GM21381 (cell line): ENCODE data around the gene CPHXL.
A peak's percentile ranks its signal among the peaks of the same experiment; 100 is the strongest.

Experiments
- ATAC-seq: cut with Tn5 transposase; IDR thresholded peaks from one replicate; pipeline ENCODE4 v1.9.1; 2021; ENCODE audit warnings: mild to moderate bottlenecking, moderate library complexity; ENCODE audit not compliant: unreplicated experiment

The CPHXL gene

GRCh38 chr16:75726390-75726789 is at the start of gene CPHXL:
Gene CPHXL (minus strand): TSS chr16:75726490. CDS start chr16:75726442, 48 bp downstream.
- ATAC-seq = no peak

GRCh38 chr16:75774197-75774596 is 47.9 kb upstream of the CPHXL start:
- ATAC-seq = no peak

GRCh38 chr16:75770051-75770450 is 43.8 kb upstream of the CPHXL start:
- no peak for ATAC-seq

DNA sequence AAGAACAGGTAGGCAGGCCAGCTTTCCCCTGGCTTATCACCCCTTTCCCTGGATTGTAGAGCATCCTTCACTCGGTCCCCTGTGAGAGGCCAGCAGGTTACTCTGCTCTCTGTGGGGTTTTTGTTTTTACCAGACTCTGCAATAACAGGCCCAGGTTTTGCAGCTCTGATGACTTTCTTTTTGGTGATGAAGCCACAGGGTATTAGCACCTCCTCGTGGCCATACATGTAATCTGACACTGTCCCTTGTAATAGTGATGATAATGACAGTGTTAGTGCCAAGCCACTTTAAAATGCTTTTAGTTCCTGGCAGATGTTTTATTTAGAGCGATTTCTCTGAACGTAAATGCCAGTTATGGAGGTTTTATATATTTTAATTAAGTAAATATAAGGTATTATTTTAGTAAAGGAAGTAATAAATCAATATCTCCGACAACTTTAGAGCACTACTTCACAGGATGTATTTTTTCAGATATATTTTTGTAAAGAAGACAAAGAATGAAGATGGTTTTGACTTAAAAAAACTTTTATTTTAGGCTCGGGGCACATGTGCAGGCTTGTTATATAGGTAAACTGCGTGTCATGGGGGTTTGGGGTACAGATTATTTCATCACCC is 38.0 kb upstream of the CPHXL start:
- peak; percentile 91 for ATAC-seq

- no peak for ATAC-seq
Measured at GRCh38 chr16:75763204-75763603, 36.9 kb upstream of the CPHXL start.

DNA sequence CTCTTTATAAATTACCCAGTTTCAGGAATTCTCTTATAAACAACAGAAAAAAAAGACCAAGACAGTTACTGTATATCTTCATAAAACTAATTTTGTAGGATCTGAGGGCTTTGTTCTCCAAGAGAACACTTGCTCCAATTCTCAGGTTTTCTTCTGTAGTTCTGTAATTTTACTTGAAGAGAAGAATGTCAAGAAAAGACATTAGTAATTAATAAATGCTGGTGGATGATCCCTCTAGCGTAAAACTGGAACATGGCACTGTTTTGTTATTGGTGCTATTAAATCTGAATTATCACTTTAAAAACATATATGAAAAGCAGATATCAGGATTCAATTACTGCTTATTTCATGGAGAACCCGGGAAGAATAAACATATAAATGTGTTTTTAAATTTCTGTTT is 36.5 kb upstream of the CPHXL start:
- ATAC-seq = no peak

GRCh38 chr16:75761108-75761507 is 34.8 kb upstream of the CPHXL start:
- peak; percentile 4 for ATAC-seq

GRCh38 chr16:75760018-75760519 is 33.8 kb upstream of the CPHXL start:
- ATAC-seq = no peak

DNA sequence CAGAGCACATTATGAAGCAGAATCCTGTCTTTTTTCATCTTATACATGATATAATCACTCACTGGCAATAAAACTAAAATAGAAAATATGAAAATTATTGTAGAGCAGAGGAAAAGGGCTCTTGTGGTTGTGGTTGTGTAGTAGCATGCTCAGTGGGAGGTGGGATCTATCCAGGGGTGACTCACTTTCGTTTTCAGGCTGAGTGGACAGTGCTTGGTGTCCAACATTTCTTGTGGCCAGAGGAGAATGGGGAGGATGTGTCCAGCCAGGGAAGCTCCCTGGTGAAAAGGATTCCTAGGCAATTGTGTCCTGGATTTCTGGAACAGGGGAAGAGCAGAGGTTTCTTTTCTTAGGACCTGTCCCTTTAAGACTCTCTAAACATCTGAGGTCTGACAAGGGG is 31.9 kb upstream of the CPHXL start:
- peak; percentile 36 for ATAC-seq

DNA sequence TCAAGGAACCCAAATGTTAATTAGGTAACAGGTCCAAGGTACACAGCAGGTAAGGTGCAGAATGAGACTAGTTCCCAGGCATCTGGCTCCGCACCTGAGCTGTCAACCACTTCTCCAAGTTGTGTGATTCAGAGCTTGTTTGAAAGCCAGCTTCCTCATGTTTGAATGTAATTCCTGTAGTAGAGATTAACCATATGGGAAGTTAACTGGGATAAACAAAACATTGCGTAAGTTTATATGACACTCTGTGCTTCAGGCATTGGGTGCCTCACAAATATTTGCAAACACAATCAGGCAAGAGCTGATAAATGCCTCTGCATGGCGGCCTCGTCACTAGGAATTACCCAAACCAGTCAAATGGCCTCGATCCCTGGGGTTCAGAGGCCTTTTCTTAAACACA is 27.9 kb upstream of the CPHXL start:
- ATAC-seq = no peak

- no peak for ATAC-seq
Measured at GRCh38 chr16:75750528-75750927, 24.2 kb upstream of the CPHXL start.

GRCh38 chr16:75746359-75746758 is 20.1 kb upstream of the CPHXL start:
- no peak for ATAC-seq

DNA sequence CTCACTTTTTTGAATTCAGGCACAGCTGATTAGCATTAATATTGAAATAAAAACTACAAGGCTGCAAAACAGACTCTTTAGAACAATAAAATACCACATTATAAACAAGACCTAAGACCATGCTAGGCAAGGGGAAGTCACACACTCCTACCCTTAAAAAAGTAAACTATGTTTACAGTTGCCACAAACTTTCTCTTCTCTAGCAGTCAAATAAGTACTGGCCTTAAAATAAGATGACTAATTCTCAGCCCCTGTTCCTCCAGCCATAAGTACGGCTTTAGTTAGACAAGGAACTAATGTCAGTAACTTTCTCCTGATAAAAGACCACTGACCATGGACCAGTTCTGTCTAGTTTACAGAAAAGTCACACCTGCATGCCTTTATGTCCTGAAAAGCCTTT is 19.5 kb upstream of the CPHXL start:
- no peak for ATAC-seq

DNA sequence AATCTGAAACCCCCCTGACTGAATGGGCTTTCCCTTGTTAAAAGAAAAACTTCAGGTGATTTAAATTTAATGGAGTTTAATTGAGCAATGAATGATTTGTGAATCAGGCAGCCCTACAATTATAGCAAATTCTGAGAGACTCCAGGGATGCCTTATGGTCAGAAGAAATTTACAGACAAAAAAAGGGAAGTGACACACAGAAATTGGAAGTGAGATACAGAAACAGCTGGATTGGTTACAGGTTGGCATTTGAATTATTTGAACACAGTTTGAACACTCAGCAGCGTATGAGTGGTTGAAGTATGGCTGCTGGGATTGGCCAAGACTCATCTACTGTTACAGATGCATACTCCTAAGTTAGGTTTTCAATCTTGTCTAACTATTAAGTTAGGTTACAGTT is 19.0 kb upstream of the CPHXL start:
- ATAC-seq = no peak

- no peak for ATAC-seq
Measured at GRCh38 chr16:75742424-75743047, 16.2 kb upstream of the CPHXL start.

DNA sequence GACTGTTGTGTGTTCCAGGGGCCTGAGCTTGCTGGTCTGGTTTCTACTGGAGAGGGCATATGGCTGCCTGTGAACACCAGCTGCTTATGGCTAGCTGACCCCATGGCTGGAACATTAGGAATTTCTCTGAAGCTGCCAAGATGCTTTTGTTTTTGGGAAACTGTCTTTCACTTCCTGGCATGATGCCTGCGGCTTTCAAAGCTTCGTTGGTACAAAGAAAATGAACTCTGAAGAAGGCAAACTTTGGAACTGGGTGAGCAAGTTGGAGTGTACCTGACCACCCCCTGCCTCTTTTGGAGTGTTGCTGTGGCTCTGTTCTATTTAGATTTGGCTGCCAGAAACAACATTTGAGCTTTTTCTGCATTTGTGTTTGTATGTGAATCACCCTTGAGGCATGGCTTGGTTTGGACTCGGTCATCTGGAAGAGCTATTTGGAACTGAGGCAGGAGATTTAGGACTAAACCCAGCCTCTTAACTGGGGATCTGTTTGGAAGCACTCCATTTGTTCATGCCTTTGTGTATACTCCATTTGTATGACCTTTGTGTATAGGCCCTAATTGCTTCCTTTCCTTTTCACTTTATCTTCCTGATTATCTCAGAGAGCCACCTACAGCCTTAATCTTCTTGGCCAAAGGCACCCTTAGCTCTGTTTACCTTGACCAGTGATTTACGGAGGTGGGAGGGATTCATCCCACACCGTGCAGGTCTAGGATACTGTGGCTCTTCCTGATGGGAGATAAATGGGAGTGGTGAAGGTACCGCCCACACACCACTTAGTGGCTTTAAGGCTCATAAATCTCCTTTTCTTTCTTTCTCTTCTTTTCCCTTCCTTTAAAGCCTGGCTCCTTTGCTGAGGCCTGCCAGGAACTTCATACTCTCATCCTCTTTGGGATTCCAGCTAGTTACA is 7.3 kb upstream of the CPHXL start:
- ATAC-seq = no peak

GRCh38 chr16:75732871-75733270 is 6.6 kb upstream of the CPHXL start:
- no peak for ATAC-seq

DNA sequence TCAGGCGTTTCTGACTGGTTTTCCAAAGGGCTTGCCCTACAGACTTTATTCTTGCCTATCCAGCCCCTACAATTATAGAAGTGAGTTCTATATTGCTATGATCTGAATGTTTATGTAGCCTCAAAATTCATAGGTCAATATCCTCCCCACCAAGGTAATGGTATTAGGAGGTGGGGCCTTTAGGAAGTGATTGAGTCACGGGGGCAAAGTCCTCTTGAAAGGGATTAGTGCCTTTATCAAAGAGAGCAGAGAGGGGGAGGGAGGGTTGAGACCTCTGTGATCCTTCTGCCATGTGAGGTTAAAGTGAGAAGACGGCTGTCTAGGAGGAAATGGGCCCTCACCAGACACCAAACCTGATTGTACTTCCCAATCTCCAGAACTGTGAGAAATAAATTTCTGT is 931 bp upstream of the CPHXL start:
- no peak for ATAC-seq

DNA sequence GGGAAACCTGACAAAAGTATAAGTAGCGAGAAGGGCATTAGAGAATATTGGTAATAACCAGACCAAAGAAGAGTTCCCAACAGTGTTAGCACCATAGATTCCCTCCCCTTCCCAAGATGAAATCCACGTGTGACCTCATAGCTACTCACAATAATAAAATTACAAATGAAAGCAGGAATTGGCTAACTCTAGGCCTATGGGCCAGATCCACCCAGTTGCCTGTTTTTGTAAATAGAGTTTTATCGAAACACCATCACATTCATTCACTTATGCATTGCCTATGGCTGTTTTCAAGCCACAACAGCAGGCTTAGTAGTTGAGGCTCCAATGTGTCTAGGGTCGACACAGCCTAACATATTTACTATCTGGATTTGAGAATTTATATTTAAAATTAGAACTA is 7.8 kb downstream of the CPHXL start:
- ATAC-seq = no peak

- no peak for ATAC-seq
Measured at GRCh38 chr16:75714661-75715060, 11.6 kb downstream of the CPHXL start.

DNA sequence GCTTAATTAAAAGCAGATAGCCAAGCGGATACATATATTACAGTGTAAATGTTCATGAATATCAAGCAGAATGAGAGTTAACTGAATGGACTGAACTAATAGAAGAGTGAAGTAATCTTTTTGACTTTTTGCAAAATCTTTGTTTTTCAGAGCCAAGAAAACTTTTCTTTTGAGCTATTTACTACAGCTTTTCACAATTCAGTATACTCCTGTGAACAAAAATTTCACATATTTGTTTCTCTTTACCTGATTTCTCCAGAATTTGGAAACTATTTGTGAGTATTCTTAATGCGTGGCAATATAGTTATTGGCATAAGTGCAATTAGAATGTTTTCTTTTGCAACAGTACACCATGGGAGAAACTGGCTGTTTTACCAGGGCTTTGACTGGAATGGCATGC is 15.9 kb downstream of the CPHXL start:
- no peak for ATAC-seq

GRCh38 chr16:75703306-75703705 is 23.0 kb downstream of the CPHXL start:
- no peak for ATAC-seq
